ENCODE measurements around the gene EPHB3. TPM values are rescaled to one million over a fixed set of nuclear protein-coding genes. Genes with fewer than 3 reads are reported as not detected.

EPHB3 gene
- total and polyA plus RNA-seq, 2 donors (not counting 3 experiments of a cell fraction or from before 2014, with no cell fraction given), result 0.01 TPM; not detected in 1

DNA sequence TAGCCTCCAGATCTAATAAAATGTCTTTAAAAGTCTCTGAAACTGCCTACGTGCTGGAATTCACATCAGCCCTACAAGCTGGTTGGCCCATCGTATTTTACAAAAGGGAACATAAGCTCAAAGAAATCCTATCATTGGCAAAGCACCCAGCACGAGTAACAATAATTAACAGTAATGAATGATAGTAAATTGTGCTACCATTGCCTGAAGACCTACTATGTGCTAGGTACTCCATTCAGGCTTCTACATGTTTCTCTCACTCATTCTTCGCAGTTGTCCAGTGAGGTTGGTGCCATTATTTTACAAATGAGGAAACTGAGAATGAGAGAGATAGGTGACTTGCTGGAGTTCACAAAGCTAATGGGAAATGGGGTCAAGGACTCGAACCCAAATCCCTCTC, 7.1 kb upstream of the EPHB3 start:
- Histone ChIP-seq H3K79me2 (ENCODE audit: control insufficient read depth, insufficient read depth, low read length) (no peaks in the 10 kb centered on the region), H3K9me3 (replicated peaks; ENCODE audit: control insufficient read depth, insufficient read depth, low read length) (no peaks in the 10 kb centered on the region), H3K27ac (ENCODE audit: insufficient read depth, low read depth, low read length) (no peak overlapping the region), H4K20me1 (replicated peaks; ENCODE audit: control insufficient read depth, extremely low read depth, insufficient read depth, low read length) (no peaks in the 10 kb centered on the region), H3K4me2 (ENCODE audit: insufficient read depth, low read length) (no peak overlapping the region), H3K27me3 (ENCODE audit: control insufficient read depth in 2 of 2, insufficient read depth in 2 of 2, low read length in 2 of 2) (peaks cover 19 to 31% of the 10 kb centered on the region in 2 experiments), H3K4me1 (ENCODE audit: control insufficient read depth, extremely low read depth, insufficient read depth, low read length) (no peaks in the 10 kb centered on the region), H3K9me1 (replicated peaks; ENCODE audit: control insufficient read depth, extremely low read depth, insufficient read depth, low read length) (no peaks in the 10 kb centered on the region), H2AFZ (ENCODE audit: low read depth, low read length) (no peak overlapping the region), H3K4me3 (replicated peaks in 1 of 3; ENCODE audit: insufficient read depth in 1 of 3, low read depth in 1 of 3, low read length in 3 of 3) (no peak overlapping the region), H3K9ac (replicated peaks; ENCODE audit: extremely low read depth, insufficient read depth, low read length) (no peak overlapping the region), H3K36me3 (ENCODE audit: control insufficient read depth in 2 of 2, extremely low read depth in 1 of 2, insufficient read depth in 2 of 2, low read length in 2 of 2) (no peaks in the 10 kb centered on the region)
- no TSS peak for BruUV-seq (replicated peaks)
- intact Hi-C loops (cut with micrococcal nuclease), result no loop called here
- TF ChIP-seq, protein P1, sequence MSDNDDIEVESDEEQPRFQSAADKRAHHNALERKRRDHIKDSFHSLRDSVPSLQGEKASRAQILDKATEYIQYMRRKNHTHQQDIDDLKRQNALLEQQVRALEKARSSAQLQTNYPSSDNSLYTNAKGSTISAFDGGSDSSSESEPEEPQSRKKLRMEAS (IDR thresholded peaks at IDR 0.05; ENCODE audit: insufficient read depth, insufficient read length), result no peak
- no peak for TF ChIP-seq FOS (IDR thresholded peaks at IDR 0.05; ENCODE audit: borderline replicate concordance, insufficient read depth, low read length)
- no peak for TF ChIP-seq JUN (IDR thresholded peaks at IDR 0.05; ENCODE audit: borderline replicate concordance, insufficient read depth, insufficient read length, low read depth)
- no peak for TF ChIP-seq POLR2A (IDR thresholded peaks at IDR 0.05; ENCODE audit: low read depth, low read length)
- no peak for TF ChIP-seq GATA2 (IDR thresholded peaks at IDR 0.05; ENCODE audit: insufficient read depth, insufficient read length, low read depth, low read length)
- no peak for TF ChIP-seq POLR2AphosphoS5 (IDR thresholded peaks at IDR 0.05; ENCODE audit: insufficient read depth, low read depth, low read length)
- no peak for TF ChIP-seq MYC (IDR thresholded peaks at IDR 0.05; ENCODE audit: low read depth, low read length)
- no peak for TF ChIP-seq EZH2 (IDR thresholded peaks at IDR 0.05; ENCODE audit: borderline replicate concordance, low read depth, low read length, severe bottlenecking)
- TF ChIP-seq, protein P2, sequence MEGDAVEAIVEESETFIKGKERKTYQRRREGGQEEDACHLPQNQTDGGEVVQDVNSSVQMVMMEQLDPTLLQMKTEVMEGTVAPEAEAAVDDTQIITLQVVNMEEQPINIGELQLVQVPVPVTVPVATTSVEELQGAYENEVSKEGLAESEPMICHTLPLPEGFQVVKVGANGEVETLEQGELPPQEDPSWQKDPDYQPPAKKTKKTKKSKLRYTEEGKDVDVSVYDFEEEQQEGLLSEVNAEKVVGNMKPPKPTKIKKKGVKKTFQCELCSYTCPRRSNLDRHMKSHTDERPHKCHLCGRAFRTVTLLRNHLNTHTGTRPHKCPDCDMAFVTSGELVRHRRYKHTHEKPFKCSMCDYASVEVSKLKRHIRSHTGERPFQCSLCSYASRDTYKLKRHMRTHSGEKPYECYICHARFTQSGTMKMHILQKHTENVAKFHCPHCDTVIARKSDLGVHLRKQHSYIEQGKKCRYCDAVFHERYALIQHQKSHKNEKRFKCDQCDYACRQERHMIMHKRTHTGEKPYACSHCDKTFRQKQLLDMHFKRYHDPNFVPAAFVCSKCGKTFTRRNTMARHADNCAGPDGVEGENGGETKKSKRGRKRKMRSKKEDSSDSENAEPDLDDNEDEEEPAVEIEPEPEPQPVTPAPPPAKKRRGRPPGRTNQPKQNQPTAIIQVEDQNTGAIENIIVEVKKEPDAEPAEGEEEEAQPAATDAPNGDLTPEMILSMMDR (IDR thresholded peaks at IDR 0.05; ENCODE audit: extremely low read depth in 1 of 2, insufficient read depth in 1 of 2, low read depth in 1 of 2, low read length in 2 of 2), result no peak
- DNase-seq (ENCODE audit: low read depth, low spot score), result no peak
- ChIA-PET CTCF (interaction anchor here (0.6 kb wide), 1 partner anchor 11 kb away, joined by 4 read pairs; no protein-coding TSS in a partner anchor), POLR2A (no interaction called here)
- dilution Hi-C loops (cut with MboI; ENCODE audit: extremely low pct_ligation_motif_present, low sequenced_read_pairs), result no loop called here
- no peak for FAIRE-seq

Data from endothelial cell of umbilical vein (primary cell).